HCT116 (cell line): ENCODE data around the gene IL17RD. TPM values are rescaled to one million over a fixed set of nuclear protein-coding genes. Genes with fewer than 3 reads are reported as not detected.

Experiments
- ATAC-seq: fragments of 200-7000 bp; cut with Tn5 transposase; 2 replicates; pipeline ENCODE4 v1.9.1; 2020; ENCODE audit warnings: mild to moderate bottlenecking, moderate library complexity
- BruUV-seq: library from RNA; stranded (reverse); fragments of 400-500 nt; replicated peaks from 2 replicates; lab custom pipeline; 2021; lab: Mats Ljungman, UMichigan
- CTCF ChIA-PET: fragments of 300-600 bp; sonication (Branson Sonifier 250); formaldehyde crosslinking; loops from one replicate; lab custom pipeline; 2021; ENCODE audit warnings: antibody characterized with exemption; lab: Charles Lee
- POLR2A ChIA-PET: fragments of 300-600, 350-600 bp; sonication (Branson Sonifier 250); formaldehyde crosslinking; loops from one replicate; lab custom pipeline; 2021; ENCODE audit warnings: antibody characterized with exemption; lab: Charles Lee
- RAD21 ChIA-PET, 2 experiments: fragments of 300-600 bp; sonication (Branson Sonifier 250); formaldehyde crosslinking; loops; one replicate each; lab custom pipeline; 2023; ENCODE audit warnings: low total read pairs in 2 of 2; ENCODE audit not compliant: uncharacterized antibody in 2 of 2, unreplicated experiment in 2 of 2, low non-redundant PET in 1 of 2; lab: Charles Lee
- DNase-seq: peaks from one replicate; pipeline ENCODE4 v3.0.0-alpha.2; 2010; ENCODE audit warnings: low read depth, low spot score
- H2AFZ ChIP-seq: fragments of 200-600 bp; shearing (Covaris generic), sonication (generic); 2 replicates; pipeline ENCODE4 v1.6.1; 2017; ENCODE audit warnings: low read depth, mixed run types, mixed read lengths, antibody characterized with exemption, low read length; ENCODE audit not compliant: poor library complexity, severe bottlenecking
- H3K27ac ChIP-seq: 2 replicates; pipeline ENCODE4 v1.5.1; 2012; ENCODE audit warnings: low read depth, low read length
- H3K27me3 ChIP-seq: fragments of 200-600 bp; sonication (generic); 2 replicates; pipeline ENCODE4 v1.6.1; 2016; ENCODE audit warnings: mixed run types, low read length, mixed read lengths; ENCODE audit not compliant: insufficient read depth
- H3K36me3 ChIP-seq, 2 experiments: fragments of 200-500 bp in 1 of 2; fragments of 200-600 bp in 1 of 2; sonication (Bioruptor generic) in 1 of 2; sonication (generic) in 1 of 2; 2 replicates each; pipeline versions ENCODE4 v1.5.1 to v1.6.1; 2014 to 2016; ENCODE audit warnings: low read length in 2 of 2, inconsistent platforms in 1 of 2, mixed read lengths in 1 of 2, mixed run types in 1 of 2; ENCODE audit not compliant: insufficient read depth in 2 of 2, control insufficient read depth in 1 of 2
- H3K4me1 ChIP-seq, 2 experiments: fragments of 200-600 bp in 1 of 2; sonication (generic) in 1 of 2; 2 replicates each; pipeline versions ENCODE4 v1.5.1 to v1.6.1; 2012 to 2017; ENCODE audit warnings: low read length in 2 of 2, inconsistent platforms in 1 of 2, mild to moderate bottlenecking in 1 of 2, mixed read lengths in 1 of 2, mixed run types in 1 of 2, moderate library complexity in 1 of 2; ENCODE audit not compliant: insufficient read depth in 2 of 2, control insufficient read depth in 1 of 2
- H3K4me2 ChIP-seq: fragments of 200-600 bp; sonication (generic); 2 replicates; pipeline ENCODE4 v1.6.1; 2017; ENCODE audit warnings: mixed run types, low read length, mixed read lengths
- H3K4me3 ChIP-seq, 2 experiments: fragments of 200-600 bp in 1 of 2; sonication (generic) in 1 of 2; replicated peaks in 1 of 2; 2 replicates each; pipeline ENCODE4 v1.5.1; 2011 to 2016; ENCODE audit warnings: low read length in 2 of 2, control low read depth in 1 of 2, low read depth in 1 of 2, mild to moderate bottlenecking in 1 of 2, mixed read lengths in 1 of 2, mixed run types in 1 of 2
- H3K79me2 ChIP-seq: fragments of 200-600 bp; sonication (generic); 2 replicates; pipeline ENCODE4 v1.6.1; 2017; ENCODE audit warnings: mild to moderate bottlenecking, mixed run types, low read length, moderate library complexity, mixed read lengths; ENCODE audit not compliant: insufficient read depth
- H3K9ac ChIP-seq: fragments of 200-600 bp; sonication (generic); 2 replicates; pipeline ENCODE4 v1.6.1; 2016; ENCODE audit warnings: low read length, mixed read lengths
- H3K9me2 ChIP-seq: fragments of 200-600 bp; sonication (generic), shearing (Covaris generic); 2 replicates; pipeline ENCODE4 v1.6.1; 2017; ENCODE audit warnings: mixed run types, mild to moderate bottlenecking, moderate library complexity; ENCODE audit not compliant: insufficient read depth
- H3K9me3 ChIP-seq, 2 experiments: fragments of 200-500 bp in 1 of 2; fragments of 200-600 bp in 1 of 2; sonication (Bioruptor generic) in 1 of 2; sonication (generic) in 1 of 2; 2 replicates each; pipeline ENCODE4 v1.6.1; 2014 to 2017; ENCODE audit warnings: low read length in 2 of 2, mixed read lengths in 2 of 2, inconsistent platforms in 1 of 2, low read depth in 1 of 2, mild to moderate bottlenecking in 1 of 2, mixed run types in 1 of 2, moderate library complexity in 1 of 2; ENCODE audit not compliant: control insufficient read depth in 1 of 2, insufficient read depth in 1 of 2
- H4K20me1 ChIP-seq: fragments of 200-600 bp; sonication (generic), shearing (Covaris generic); 2 replicates; pipeline ENCODE4 v1.6.1; 2017; ENCODE audit warnings: mixed run types, mild to moderate bottlenecking, moderate library complexity; ENCODE audit not compliant: insufficient read depth
- CBX3 ChIP-seq: IDR thresholded peaks from 2 replicates; pipeline ENCODE4 v1.6.1; 2012; ENCODE audit warnings: low read depth
- CEBPB ChIP-seq: IDR thresholded peaks from 2 replicates; pipeline ENCODE4 v1.6.1; 2012; ENCODE audit warnings: low read depth
- EGR1 ChIP-seq: IDR thresholded peaks from 2 replicates; pipeline ENCODE4 v1.6.1; 2012; ENCODE audit warnings: low read depth
- ELF1 ChIP-seq: IDR thresholded peaks from 2 replicates; pipeline ENCODE4 v1.6.1; 2012; ENCODE audit warnings: low read depth, borderline replicate concordance
- EZH2 ChIP-seq: fragments of 200-600 bp; sonication (generic); IDR thresholded peaks from 2 replicates; pipeline ENCODE4 v1.6.1; 2017; ENCODE audit warnings: antibody characterized with exemption, mixed run types
- EZH2phosphoT487 ChIP-seq: fragments of 200-600 bp; IDR thresholded peaks from 2 replicates; pipeline ENCODE4 v1.6.1; 2018; ENCODE audit warnings: antibody characterized with exemption, borderline replicate concordance
- FOSL1 ChIP-seq: IDR thresholded peaks from 2 replicates; pipeline ENCODE4 v1.6.1; 2012; ENCODE audit warnings: low read depth
- JUND ChIP-seq: IDR thresholded peaks from 2 replicates; pipeline ENCODE4 v1.6.1; 2012
- POLR2A ChIP-seq: IDR thresholded peaks from 2 replicates; pipeline ENCODE4 v1.7.0; 2011; ENCODE audit warnings: borderline replicate concordance; ENCODE audit not compliant: insufficient read depth, insufficient read length; ENCODE audit errors: extremely low read depth
- POLR2AphosphoS5 ChIP-seq: IDR thresholded peaks from 2 replicates; pipeline ENCODE4 v1.6.1; 2011; ENCODE audit warnings: mild to moderate bottlenecking, low read depth, low read length, moderate library complexity
- RAD21 ChIP-seq: IDR thresholded peaks from 2 replicates; pipeline ENCODE4 v1.6.1; 2012; ENCODE audit warnings: low read depth, mild to moderate bottlenecking
- SIN3A ChIP-seq: IDR thresholded peaks from 2 replicates; pipeline ENCODE4 v1.6.1; 2012; ENCODE audit warnings: low read depth
- SP1 ChIP-seq: IDR thresholded peaks from 2 replicates; pipeline ENCODE4 v1.6.1; 2012; ENCODE audit warnings: low read depth
- SRF ChIP-seq: IDR thresholded peaks from 2 replicates; pipeline ENCODE4 v1.6.1; 2012; ENCODE audit warnings: low read depth
- TCF7L2 ChIP-seq: IDR thresholded peaks from 2 replicates; pipeline ENCODE4 v1.7.0; 2011; ENCODE audit warnings: borderline replicate concordance, inconsistent platforms; ENCODE audit not compliant: insufficient read depth, insufficient read length; ENCODE audit errors: extremely low read depth
- YY1 ChIP-seq: IDR thresholded peaks from 2 replicates; pipeline ENCODE4 v1.6.1; 2011; ENCODE audit warnings: low read length, low read depth, moderate library complexity, mild to moderate bottlenecking; ENCODE audit not compliant: insufficient replicate concordance; ENCODE audit errors: extremely low read depth
- ZFX ChIP-seq: fragments of 450-650 bp; IDR thresholded peaks from 2 replicates; pipeline ENCODE4 v1.6.1; 2017
- ZNF274 ChIP-seq: fragments of 200-500 bp; sonication (Bioruptor generic); IDR thresholded peaks from 2 replicates; pipeline ENCODE4 v1.6.1; 2014; ENCODE audit warnings: mild to moderate bottlenecking, low read depth, low read length, inconsistent platforms
- intact Hi-C: fragments of 100-400 bp; cut with micrococcal nuclease; formaldehyde crosslinking; loops from 2 replicates; pipeline ENCODE4 v1.10.0; 2022
- total RNA-seq: library from RNA; stranded (reverse); gene quantifications from one replicate; pipeline ENCODE4 v1.2.1, GENCODE V29; 2021; ENCODE audit not compliant: unreplicated experiment
- TF ChIP-seq, protein P1 (sequence below): IDR thresholded peaks from 2 replicates; pipeline ENCODE4 v1.6.1; 2012
- TF ChIP-seq, protein P2 (sequence below): IDR thresholded peaks from 2 replicates; pipeline ENCODE4 v1.6.1; 2012
- TF ChIP-seq, protein P3 (sequence below), 3 experiments: fragments of 200-600 bp in 1 of 3; sonication (generic) in 1 of 3; IDR thresholded peaks in 2 of 3; conservative IDR thresholded peaks in 1 of 3; 2 replicates each; pipeline ENCODE4 v1.5.1; 2012 to 2017; ENCODE audit warnings: low read depth in 2 of 3, low read length in 2 of 3, antibody characterized with exemption in 1 of 3, borderline replicate concordance in 1 of 3, control low read depth in 1 of 3, mild to moderate bottlenecking in 1 of 3, mixed read lengths in 1 of 3, mixed run types in 1 of 3, moderate library complexity in 1 of 3; ENCODE audit not compliant: insufficient read depth in 1 of 3

The IL17RD gene
- total RNA-seq, 1 experiment from 2014 or later: 12.3 TPM

DNA sequence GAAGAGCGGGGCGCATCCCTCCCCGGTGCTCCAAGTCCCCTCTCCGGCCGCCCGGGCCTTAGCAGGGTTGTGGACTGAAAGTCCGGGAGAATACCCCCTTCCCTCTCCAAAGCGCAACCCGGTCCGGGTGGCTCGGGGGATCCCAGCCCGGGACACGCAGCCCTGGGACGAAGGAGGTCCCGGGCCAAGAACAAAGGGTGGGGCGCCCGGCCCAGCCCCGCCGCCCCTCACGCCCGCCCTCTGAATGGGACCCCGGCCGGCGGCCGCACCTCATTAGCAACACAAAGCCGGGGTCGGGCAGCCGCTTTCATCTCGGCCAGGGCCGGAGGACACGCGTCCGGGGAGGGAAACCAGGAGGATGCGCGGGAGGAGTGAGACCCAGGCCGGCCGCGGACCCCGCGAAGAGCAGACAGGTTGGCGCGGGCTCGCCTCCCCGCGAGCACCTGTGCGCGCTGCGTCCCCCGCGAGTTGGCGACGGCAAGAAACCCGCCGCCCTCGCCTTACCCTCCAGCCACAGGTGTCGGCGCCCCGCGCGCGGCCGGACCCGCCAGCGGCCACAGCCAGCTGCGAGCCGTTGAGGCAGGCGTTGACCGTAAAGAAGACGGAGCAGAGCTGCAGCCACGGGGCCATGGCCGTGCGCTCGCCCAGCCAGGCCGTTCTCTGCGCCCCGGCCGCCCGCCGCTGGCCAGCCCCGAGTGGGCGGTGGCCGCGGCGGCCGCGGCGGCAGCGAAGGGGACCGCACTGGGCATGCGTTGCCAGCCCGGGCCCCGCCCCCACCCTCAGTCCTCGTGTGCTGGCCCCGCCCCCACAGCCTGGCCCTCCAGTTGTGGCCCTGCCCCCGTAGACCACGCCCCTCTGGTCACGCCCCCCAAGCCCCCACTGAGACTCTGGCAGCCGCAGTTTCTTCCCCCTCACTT lies at the start of gene IL17RD (continued):
- TF ChIP-seq YY1 (no peak), FOSL1 (no peak), CEBPB (no peak), EZH2 (no peak)

DNA sequence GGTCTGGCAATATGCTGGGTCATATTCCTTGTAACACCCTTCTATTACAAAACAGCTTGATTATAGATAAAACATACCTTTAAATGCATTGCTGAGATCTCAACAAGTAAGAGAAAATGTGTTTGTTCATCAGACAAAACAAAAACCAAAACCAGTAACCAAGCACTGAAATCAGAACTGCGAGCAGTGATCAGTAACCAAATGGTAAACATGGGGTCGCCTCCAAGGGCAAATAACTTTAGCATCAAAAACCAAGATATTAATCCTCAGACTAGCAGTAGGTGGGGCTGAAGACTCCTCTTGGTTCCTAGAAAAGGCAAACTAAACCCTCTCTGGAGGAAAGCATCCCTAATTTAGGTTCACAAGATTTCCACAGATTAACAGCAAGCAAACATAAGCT lies 41.3 kb upstream of the IL17RD start:
- Histone ChIP-seq H3K79me2 (no peaks in the 10 kb centered on the region), H4K20me1 (no peaks in the 10 kb centered on the region), H3K27ac (no peak overlapping the region), H3K9me2 (no peaks in the 10 kb centered on the region), H3K9ac (no peak overlapping the region), H3K4me3 (no peak overlapping the region), H3K27me3 (no peaks in the 10 kb centered on the region), H3K36me3 (no peaks in the 10 kb centered on the region), H3K9me3 (no peaks in the 10 kb centered on the region), H3K4me2 (no peak overlapping the region), H2AFZ (no peak overlapping the region), H3K4me1 (no peaks in the 10 kb centered on the region)
- CTCF ChIA-PET: no interaction called here
- no peak for DNase-seq
- RAD21 ChIA-PET: no interaction called here
- ATAC-seq: no peak
- intact Hi-C loops: no loop called here
- POLR2A ChIA-PET: no interaction called here
- TF ChIP-seq, protein P1, sequence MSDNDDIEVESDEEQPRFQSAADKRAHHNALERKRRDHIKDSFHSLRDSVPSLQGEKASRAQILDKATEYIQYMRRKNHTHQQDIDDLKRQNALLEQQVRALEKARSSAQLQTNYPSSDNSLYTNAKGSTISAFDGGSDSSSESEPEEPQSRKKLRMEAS: no peak
- TF ChIP-seq, protein P2, sequence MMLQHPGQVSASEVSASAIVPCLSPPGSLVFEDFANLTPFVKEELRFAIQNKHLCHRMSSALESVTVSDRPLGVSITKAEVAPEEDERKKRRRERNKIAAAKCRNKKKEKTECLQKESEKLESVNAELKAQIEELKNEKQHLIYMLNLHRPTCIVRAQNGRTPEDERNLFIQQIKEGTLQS: no peak
- TF ChIP-seq SIN3A (no peak), POLR2A (no peak), CEBPB (no peak), CBX3 (no peak), FOSL1 (no peak), SP1 (no peak), RAD21 (no peak), ZFX (no peak), EZH2 (no peak), TCF7L2 (no peak), EZH2phosphoT487 (no peak), EGR1 (no peak), ZNF274 (no peak), JUND (no peak), SRF (no peak), ELF1 (no peak), POLR2AphosphoS5 (no peak)
- TF ChIP-seq, protein P3, sequence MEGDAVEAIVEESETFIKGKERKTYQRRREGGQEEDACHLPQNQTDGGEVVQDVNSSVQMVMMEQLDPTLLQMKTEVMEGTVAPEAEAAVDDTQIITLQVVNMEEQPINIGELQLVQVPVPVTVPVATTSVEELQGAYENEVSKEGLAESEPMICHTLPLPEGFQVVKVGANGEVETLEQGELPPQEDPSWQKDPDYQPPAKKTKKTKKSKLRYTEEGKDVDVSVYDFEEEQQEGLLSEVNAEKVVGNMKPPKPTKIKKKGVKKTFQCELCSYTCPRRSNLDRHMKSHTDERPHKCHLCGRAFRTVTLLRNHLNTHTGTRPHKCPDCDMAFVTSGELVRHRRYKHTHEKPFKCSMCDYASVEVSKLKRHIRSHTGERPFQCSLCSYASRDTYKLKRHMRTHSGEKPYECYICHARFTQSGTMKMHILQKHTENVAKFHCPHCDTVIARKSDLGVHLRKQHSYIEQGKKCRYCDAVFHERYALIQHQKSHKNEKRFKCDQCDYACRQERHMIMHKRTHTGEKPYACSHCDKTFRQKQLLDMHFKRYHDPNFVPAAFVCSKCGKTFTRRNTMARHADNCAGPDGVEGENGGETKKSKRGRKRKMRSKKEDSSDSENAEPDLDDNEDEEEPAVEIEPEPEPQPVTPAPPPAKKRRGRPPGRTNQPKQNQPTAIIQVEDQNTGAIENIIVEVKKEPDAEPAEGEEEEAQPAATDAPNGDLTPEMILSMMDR (IDR thresholded peaks at IDR 0.05 in 2 of 3, conservative IDR thresholded peaks at IDR 0.05 in 1 of 3; ENCODE audit: borderline replicate concordance in 1 of 3, insufficient read depth in 1 of 3, low read depth in 2 of 3, low read length in 2 of 3): no peak
- no TSS peak for BruUV-seq
